Measurements from ENCODE around the gene FBXO2.

GRCh38 chr1:11651017-11651416, 3.2 kb downstream of the FBXO2 start:
- TF ChIP-seq CTCF (conservative IDR thresholded peaks at IDR 0.05) (no peak), ZFX (IDR thresholded peaks at IDR 0.05) (no peak)
